ENCODE data around the gene C22orf15. TPM values are rescaled to one million over a fixed set of nuclear protein-coding genes. Genes with fewer than 3 reads are reported as not detected.

Gene C22orf15
- total RNA-seq, 1 donor from 2014 or later = 0.39 TPM

- Mint-ChIP-seq H3K27me3 (ENCODE audit: low read depth, unreplicated experiment) (no peaks in the 10 kb centered on the region), H3K27ac (ENCODE audit: unreplicated experiment) (peak overlapping the region; percentile 81), H3K4me3 (ENCODE audit: unreplicated experiment) (peak overlapping the region; percentile 91), H3K36me3 (ENCODE audit: low read depth, unreplicated experiment) (peaks cover 3% of the 10 kb centered on the region), H3K9me3 (ENCODE audit: unreplicated experiment) (no peaks in the 10 kb centered on the region), H3K4me1 (ENCODE audit: low read depth, unreplicated experiment) (peaks cover 4% of the 10 kb centered on the region)
- H3K9me3 ChIP-seq (ENCODE audit: insufficient read depth, low read depth, low read length) = no peaks in the 10 kb centered on the region
- DNase-seq (ENCODE audit: low read depth) (no peak), FAIRE-seq (no peak)
- H3K4me1 ChIP-seq (ENCODE audit: insufficient read depth, low read length) = peaks cover 3% of the 10 kb centered on the region
- H3K27ac ChIP-seq (ENCODE audit: low read depth, low read length) = peak overlapping the region; percentile 18
- H4K20me1 ChIP-seq (ENCODE audit: insufficient read depth, low read length) = peaks cover 18% of the 10 kb centered on the region
- H3K4me3 ChIP-seq (ENCODE audit: insufficient read depth, low read depth, low read length) = peak overlapping the region; percentile 78
- H3K79me2 ChIP-seq (ENCODE audit: insufficient read depth, low read length) = peaks cover 15% of the 10 kb centered on the region
- peak overlapping the region; percentile 99 for H3K4me2 ChIP-seq (ENCODE audit: low read length)
- H3K36me3 ChIP-seq (ENCODE audit: insufficient read depth, low read length) = no peaks in the 10 kb centered on the region
- H3K27me3 ChIP-seq (ENCODE audit: insufficient read depth, low read length) = no peaks in the 10 kb centered on the region
- H2AFZ ChIP-seq (ENCODE audit: low read depth, low read length) = peak overlapping the region; percentile 91
- no peak for TF ChIP-seq EZH2 (IDR thresholded peaks at IDR 0.05; ENCODE audit: insufficient read depth, low read length)
- no peak for TF ChIP-seq CTCF (IDR thresholded peaks at IDR 0.05; ENCODE audit: insufficient read depth, low read depth, low read length)
- H3K9ac ChIP-seq (ENCODE audit: low read length) = peak overlapping the region; percentile 92
Measured at GRCh38 chr22:23750367-23750713, 12.4 kb upstream of the C22orf15 start.

DNA sequence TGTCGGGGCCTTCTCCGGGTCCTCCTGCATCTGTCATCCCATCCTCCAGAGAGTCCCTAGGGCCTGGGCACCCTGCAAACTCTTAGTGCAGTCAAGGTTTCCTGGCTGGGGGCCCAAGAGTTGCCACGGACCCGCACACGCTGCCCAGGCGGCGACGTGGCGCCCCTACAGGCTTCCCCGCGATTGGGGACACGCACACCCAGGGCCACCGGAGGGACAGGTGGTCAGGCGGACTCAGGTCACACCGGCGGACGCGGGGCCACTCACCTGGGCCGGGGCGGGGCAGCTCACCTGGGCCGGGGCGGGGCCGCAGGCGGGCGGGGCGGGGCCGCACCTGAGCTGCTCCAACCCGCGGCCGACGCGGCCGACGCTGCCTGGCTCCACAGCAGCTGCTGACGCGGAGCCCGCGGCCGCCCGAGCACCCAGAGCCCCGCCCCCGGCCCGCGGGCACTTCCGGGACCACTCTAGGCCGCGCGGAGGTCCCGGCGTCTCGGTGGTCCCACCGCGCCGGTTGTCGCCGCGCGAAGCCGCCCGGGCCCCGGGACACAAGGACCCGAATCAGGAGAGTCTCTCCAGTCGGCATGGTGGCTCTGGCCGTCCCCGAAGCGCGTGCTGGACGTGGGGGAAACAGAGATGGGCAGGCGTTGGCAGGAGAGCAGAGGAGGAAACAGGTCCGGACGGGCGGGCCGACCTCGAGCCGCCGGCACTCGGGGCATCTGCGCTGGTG lies 11.9 kb upstream of the C22orf15 start, which contains the start of gene ZNF70:
TSS of gene ZNF70 (minus strand) at position 399 of the 727 bp plus-strand sequence. CDS start 5,972 bp downstream, outside the sequence.
- TF ChIP-seq EZH2 (IDR thresholded peaks at IDR 0.05; ENCODE audit: insufficient read depth, low read length) = no peak
- TF ChIP-seq CTCF (IDR thresholded peaks at IDR 0.05; ENCODE audit: insufficient read depth, low read depth, low read length) = no peak
- Mint-ChIP-seq H3K27ac (ENCODE audit: unreplicated experiment) (peak within 1 kb of the TSS; percentile 81), H3K4me1 (ENCODE audit: low read depth, unreplicated experiment) (peaks cover 4% of the 10 kb centered on the region), H3K4me3 (ENCODE audit: unreplicated experiment) (peak within 1 kb of the TSS; percentile 91), H3K27me3 (ENCODE audit: low read depth, unreplicated experiment) (no peaks in the 10 kb centered on the region), H3K9me3 (ENCODE audit: unreplicated experiment) (no peaks in the 10 kb centered on the region), H3K36me3 (ENCODE audit: low read depth, unreplicated experiment) (peaks cover 3% of the 10 kb centered on the region)
- Histone ChIP-seq H3K4me1 (ENCODE audit: insufficient read depth, low read length) (peaks cover 3% of the 10 kb centered on the region), H3K4me3 (ENCODE audit: insufficient read depth, low read depth, low read length) (peak within 1 kb of the TSS; percentile 78), H3K27ac (ENCODE audit: low read depth, low read length) (peak within 1 kb of the TSS; percentile 80), H3K36me3 (ENCODE audit: insufficient read depth, low read length) (no peaks in the 10 kb centered on the region), H3K9ac (ENCODE audit: low read length) (peak within 1 kb of the TSS; percentile 92), H2AFZ (ENCODE audit: low read depth, low read length) (peak within 1 kb of the TSS; percentile 98), H4K20me1 (ENCODE audit: insufficient read depth, low read length) (peaks cover 14% of the 10 kb centered on the region), H3K9me3 (ENCODE audit: insufficient read depth, low read depth, low read length) (no peaks in the 10 kb centered on the region), H3K27me3 (ENCODE audit: insufficient read depth, low read length) (no peaks in the 10 kb centered on the region), H3K4me2 (ENCODE audit: low read length) (peak within 1 kb of the TSS; percentile 99), H3K79me2 (ENCODE audit: insufficient read depth, low read length) (peaks cover 15% of the 10 kb centered on the region)
- no peak for FAIRE-seq
- DNase-seq (ENCODE audit: low read depth) = peak; percentile 57
